HG02798 (cell line): ENCODE measurements around the gene SYCE3.
A peak's percentile ranks its signal among the peaks of the same experiment; 100 is the strongest.

ENCODE experiments used
- ATAC-seq: cut with Tn5 transposase; IDR thresholded peaks from one replicate; pipeline ENCODE4 v1.9.1; 2021; ENCODE audit warnings: mild to moderate bottlenecking; ENCODE audit not compliant: unreplicated experiment, poor library complexity

Gene SYCE3

DNA sequence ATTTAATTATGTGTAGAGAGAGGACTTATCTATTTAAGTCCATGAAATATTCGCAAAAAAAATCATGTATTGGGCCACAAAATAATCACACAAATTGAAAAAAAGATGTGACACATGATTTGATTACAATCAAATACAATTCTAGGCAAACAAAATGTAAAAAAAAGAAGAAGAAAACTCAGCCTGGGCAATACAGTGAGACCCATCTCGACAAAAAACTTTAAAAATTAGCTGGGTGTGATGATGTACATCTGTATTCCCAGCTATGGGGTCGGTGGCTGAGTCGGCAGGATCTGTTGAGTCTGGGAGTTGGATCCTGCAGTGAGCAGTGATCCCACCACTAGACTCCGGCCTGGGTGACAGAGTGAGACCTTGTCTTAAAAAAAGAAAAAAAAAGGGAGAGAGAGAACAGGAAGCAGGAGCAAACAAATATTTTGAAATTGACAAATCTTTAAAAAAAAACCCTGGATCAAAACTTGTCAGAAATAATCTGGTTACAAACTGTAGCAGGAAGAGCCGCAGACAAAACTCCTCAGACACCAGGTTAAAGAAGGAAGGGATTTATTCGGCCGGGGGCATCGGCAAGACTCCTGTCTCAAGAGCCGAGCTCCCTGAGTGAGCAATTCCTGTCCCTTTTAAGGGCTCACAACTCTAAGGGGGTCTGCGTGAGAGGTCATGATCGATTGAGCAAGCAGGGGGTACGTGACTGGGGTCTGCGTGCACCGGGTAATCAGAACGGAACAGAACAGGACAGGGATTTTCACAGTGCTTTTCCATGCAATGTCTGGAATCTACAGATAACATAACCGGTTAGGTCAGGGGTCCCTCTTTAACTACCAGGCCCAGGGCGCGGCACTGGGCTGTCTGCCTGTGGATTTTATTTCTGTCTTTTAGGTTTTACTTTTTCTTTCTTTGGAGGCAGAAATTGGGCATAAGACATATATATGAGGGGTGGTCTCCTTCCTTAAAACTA, 29.6 kb downstream of the SYCE3 start:
- ATAC-seq: no peak

DNA sequence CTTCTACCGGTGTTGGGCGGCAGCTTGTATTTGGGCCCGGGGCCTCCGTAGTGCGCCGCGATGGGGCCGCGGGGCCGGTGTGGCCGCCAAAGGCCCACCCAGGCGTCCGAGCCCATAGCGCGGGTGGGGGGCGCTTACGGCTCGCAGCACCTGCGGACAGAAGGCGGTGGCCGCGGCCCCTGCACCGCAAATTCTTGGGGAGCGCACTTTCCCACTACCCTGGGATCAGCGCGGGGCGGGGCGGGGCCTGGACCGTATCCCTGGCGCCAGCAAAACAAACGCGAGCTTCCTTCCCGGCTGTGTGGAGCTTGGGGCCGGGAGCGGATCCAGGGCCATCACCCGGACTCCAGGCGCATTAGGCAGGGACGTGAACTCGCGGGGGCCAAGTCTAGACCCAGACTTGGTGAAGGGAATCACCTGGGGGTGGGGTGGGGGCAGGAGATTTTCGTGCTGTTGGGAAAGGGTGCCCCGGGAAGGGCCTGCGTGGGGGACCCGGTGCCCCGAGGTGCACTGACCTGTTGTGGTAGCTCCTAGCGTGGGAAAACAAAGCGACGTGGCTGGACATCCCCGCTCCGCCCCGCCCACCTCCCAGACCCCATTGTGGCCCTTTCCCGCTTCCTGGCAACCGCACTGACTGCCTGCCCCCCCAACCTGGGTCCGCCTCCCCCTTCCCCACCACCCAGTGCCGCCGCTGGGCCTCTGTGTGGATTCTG, 30.6 kb downstream of the SYCE3 start:
- ATAC-seq: no peak

DNA sequence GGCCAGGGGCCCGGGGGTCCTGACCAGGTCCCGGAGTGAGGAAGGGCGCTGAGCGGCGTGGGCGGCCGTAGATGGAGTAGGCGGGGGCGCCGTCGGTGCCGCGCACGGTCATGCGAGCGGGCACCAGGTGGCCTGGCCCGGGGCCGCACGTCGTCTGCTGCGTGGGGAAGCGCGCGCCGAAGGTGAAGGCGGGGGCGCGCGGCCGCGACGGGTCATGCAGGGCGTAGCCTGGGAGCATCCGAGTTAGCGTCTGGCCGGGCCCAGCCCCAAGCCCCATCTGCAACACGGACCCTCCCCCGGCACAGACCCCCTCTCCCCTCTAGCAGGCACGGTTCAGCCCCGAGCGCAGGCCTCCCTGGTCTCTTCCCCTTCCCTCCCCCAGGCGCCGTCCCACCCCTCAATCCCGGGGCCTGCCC, 31.2 kb downstream of the SYCE3 start:
- peak; percentile 29 for ATAC-seq

DNA sequence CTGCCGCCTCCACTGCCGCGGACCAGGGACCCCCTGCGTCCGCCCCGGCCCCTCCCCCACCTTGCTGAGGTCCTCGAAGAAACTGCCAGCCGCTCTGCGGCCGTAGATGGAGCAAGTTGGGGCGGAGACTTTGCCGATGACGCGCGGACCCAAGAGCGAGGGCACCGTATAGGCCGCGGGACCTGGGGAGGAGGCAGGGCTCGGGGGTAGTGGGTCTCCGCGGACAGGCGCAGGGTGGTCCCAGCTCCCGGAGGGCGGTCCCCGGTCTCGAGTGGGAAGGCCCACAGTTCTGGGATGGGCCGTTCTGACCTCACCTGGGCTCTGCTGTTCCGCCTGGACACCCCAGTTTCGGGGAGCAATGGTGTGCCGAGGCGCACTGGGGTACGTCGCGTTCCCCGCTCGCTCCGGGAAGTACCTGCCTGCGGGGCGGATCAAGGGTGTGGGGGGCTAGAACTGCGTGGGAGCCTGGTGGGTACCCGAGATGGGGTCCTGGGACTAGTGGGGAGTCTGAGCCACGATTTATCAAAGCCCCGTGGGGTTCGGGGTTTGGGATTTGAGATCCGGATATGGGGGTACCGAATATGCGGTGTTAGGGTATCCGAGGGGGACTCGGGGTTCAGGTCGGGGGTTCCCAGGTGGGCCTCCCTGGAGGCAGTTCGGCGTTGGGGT, 31.7 kb downstream of the SYCE3 start:
- no peak for ATAC-seq

DNA sequence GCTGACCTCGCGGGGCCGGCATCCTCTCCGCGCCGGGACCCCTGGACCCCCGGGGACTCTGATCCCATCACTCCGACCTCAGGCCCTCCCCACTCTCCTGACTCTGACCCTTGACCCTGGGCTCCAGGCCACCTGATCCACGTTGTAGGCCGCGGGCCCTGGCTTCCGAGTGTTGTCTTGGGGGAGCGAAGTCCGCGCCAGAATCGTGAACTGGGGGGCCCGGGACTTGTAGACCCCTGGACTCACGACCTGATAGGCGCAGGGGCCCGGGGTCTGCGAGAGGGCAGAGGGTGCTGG, 32.2 kb downstream of the SYCE3 start:
- ATAC-seq: no peak

DNA sequence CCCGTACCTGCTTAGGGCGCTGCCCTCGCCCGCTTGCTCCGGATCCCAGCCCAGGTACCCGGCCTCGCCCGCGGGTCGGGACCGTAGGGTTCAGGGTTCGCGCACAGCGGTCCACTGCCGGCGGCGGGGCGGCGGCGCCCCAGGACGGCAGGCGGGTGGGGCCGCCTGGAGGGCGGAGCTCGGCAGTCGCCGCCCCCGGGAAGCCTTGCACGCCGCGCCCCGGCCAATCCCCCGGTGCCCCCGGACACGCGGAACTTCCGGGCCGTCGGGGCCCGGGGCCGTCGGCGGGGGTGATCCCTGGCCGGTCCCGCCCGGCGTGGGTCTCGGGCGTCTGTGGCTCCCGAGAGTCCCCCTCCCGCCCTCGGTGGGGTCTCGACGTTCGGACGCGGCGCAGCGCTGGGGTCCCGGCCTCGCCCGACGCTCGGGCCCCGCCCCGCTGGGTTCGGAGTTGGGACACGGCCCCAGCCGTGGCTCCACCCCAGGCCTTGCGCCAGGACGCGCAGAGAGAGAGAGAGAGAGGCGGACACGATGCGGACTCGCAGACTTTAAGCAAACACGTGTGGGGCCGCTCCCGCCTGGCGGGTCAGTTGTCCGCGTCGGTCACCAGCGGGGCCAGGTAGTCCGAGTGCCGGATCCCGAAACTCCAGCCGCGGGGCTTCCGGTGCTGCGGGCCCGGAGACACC, 32.7 kb downstream of the SYCE3 start, which contains the start of gene TYMP:
Gene TYMP (minus strand): TSS at position 116 of the 683 bp plus-strand sequence. CDS start 303 bp downstream, outside the sequence.
- ATAC-seq: peak; percentile 24

DNA sequence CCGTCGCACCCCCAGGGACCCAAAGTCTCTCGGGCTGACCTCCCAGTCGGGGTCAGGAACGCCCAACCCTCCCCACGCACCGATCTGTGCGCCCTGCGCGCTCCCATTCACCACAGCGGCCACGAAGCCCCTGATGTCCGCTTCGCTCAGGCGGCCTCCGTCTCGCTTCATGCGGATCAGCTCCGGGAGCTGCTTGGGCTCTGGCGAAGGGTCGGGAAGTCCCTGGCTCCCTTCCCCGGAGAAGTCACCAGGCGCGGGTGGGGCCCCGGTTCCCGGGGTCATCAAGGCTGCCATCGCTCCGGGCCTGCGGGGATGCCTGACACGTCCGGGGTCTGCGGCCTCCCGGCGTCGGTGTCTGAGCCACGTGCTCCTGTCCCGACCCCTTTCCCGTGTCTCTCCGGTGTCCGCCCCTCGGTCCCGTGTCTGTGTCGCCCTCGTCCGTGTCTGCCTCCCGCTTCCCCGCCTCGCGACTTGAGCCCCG, 33.3 kb downstream of the SYCE3 start:
- no peak for ATAC-seq

DNA sequence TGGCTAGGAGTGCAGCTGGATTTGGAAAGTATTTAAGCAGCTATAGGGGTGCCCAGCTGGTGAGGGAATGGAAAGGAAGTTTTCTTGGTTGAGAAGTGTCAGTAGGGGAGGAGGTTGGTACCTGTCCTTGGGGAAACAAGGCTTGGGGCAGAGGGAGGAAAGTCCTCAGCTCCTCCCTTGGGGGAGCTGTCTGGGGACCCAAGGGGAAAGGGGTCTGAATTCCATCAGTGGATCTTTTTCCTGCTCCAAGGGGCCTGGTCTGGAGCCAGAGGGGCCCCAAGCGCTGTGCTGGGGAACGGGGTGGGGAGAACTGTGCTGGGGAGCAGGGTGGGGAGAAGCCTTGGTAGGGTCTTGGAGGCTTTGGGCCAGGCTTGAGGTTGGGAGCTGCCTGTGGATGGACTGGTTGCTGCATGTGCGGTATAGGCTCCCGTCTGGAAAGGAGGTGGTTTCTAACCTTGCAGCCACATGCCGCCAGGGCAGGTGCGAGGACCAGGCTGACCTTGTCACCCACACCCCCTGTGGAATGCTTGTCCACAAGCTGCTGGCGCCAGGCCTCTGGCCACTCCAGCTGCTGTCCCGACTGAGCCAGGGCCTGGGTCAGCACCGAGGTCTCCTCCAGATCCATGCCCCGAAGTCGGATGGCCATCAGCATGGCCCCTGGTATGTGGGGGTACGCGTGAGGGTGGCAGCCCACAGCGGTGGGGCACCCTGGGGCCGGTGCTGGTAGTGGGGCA, 33.9 kb downstream of the SYCE3 start:
- ATAC-seq: no peak

DNA sequence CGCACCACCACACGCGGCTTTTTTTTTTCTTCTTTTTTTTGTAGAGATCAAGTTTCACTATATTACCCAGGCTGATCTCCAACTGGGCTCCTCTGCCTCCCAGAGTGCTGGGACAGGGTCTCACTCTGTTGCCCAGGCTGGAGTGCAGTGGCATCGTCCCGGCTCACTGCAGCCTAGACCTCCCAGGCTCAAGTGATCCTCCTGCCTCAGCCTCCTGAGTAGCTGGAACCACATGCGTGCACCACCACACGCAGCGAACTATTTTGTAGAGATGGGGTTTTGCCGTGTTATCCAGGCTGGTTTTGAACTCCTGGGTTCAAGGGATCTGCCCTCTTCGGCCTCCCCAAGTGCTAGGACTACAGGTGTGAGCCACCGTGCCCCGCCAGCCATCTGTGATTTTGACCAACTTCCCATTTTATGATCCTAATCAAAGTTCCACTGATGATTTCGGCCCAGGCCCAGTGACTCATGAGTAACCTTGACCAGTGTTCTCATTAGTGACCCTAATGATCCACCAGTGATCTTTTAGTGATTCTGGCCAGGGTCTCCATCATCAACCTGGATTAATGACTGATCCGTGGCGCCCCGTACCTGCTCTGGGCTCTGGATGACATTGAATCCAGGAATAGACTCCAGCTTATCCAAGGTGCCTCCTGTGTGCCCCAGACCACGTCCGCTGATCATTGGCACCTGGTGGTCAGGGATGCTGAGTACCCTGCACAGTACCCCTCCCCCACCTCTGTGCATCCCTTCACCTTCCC, 34.6 kb downstream of the SYCE3 start:
- ATAC-seq: no peak

DNA sequence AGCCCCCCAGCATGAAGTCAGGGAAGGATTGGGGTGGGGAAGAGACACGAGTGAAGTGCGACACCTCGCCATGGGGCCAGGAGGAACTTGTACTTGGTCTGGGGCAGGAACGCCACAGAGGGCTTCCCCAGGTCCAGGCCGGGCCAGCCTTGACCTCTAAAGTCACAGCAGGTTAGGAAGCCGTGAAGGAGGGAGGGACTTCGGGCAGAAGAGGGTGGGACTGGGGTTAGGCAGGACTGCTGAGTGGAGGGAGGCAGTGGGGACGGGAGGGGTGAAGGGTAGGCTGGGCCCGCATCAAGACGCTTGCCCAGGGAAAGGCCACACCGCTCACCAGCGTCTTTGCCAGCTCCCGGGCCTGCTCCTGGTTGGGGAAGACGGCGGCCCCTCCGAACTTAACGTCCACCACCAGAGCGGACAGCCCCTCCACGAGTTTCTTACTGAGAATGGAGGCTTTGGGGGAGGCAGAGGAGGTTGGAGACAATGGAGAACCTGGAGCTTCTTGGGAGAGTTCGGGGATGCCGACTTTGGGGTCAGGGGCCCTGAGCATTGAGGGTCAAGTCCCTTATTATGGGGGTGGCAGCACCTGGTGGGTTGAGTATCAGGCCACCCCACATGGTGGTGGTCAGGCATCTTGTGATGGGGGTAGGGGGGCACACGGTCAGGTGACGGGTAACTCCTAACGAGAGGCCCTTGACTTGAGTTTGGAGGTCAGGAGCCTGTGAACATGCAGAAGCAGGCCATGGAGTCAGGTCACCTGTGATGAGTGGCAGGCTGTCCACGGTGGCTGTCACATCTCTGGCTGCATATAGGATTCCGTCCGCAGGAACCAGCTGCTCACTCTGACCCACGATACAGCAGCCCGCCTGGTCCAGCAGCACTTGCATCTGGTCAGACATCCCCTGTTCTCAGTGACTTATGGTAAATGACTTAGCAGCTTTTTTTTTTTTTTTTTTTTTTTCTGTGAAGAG, 35.6 kb downstream of the SYCE3 start:
- no peak for ATAC-seq

DNA sequence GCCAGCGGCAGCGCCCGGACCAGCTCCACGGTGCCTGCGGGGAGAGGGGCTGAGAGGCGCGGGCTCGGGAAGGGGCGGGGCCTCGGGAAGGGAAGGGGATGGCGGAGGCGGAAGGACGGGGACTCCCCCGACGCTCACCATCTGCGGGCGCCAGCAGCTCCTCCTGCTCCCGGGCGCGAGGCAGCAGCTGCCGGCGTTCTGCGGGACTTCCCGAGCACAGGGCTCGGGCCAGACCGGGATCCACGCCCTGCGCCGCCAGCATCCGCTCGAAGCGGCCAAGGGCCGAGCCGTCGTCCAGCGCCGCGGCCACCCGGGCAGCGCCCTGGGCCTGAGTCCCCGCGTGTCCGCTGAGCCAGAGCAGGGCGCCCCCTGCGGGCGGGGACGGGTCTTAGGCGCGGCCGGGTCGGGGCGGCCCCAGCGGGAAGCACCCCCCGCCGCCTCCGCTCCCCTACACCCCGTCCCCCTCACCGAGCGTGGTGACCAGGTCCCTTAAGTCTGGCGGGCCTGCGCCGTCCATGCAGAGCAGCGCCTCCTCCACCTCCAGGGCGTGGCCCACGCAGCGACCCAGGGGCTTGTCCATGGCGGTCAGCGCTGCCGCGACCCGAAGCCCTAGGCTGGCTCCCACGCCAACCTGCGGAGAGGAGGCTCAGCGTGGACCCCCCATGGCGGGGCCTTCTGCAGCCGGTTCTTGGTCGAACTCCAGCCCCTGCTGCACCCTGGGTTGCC, 36.4 kb downstream of the SYCE3 start:
- peak; percentile 34 for ATAC-seq

DNA sequence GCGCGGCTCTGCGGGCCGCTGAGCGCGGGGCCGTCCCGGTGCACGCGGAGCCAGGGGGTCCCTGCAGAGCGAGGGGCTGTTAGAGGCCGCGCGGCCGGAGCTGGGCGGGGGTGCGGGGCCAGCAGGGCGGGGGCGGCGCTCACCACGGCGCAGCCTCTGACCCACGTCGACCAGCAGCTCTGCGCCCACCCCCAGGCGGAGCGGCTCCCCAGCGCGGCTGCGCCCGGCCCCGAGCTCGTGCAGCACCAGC, 36.9 kb downstream of the SYCE3 start:
- no peak for ATAC-seq

DNA sequence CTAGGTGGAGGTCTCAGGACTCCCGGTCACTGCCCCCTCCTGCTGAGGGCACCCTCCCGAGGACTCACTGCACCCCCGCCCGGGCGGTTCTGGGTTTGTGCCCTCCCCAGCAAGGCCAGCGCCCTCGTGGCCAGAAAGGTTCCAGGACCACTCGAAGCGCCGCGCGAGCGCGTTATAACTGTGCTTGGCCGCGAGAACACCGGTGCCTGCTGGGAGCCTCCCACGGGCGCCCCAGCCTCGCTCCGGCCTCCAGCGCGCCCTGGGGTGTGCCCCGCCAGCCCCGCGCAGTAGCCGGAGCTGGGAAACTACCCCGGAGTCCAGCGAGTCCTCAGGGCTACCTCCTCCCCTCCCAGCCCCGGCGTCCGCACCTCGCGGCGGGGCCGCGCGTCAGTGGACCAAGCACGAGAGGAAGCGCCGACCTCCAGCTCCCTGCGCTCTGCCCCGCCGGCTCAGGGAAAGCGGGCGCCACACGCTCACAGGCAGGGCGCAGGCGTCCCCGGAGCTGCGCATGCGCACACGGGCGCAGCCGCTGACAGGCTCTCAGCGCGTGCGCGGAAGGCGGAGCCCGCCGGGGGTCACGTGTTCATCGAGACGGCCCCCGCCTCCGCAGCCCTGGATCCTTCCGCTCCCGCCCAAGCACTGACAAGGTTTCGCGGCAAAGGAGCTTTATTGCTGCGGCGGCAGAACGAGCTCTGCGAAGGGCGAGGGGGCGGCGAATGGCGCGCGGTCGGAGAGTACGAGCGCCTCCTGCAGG, 37.4 kb downstream of the SYCE3 start, which contains the start of gene SCO2:
Gene SCO2 (minus strand): TSS at position 495 of the 754 bp plus-strand sequence. CDS start 1,187 bp downstream, outside the sequence.
- peak; percentile 50 for ATAC-seq

DNA sequence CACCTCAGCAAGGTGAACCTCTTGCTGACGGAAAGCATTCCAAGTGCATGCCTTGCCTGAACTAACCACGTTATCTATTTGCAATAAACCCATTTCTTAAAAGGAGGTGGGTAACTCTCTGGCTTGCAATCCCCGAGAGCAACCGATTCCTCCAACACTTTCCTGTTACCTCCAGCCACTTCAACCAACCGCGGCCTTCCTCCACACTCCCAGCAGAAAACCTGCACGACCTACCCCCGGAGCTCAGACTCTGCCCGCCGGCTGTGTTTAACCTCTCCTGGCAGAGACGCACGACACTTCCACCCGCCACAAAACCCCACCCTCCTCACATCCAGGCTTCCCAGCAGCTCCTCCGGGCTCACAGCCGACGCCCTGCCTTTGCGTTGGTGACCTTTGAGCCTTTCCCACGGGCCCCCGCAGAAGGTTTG, 38.0 kb downstream of the SYCE3 start:
- ATAC-seq: no peak

DNA sequence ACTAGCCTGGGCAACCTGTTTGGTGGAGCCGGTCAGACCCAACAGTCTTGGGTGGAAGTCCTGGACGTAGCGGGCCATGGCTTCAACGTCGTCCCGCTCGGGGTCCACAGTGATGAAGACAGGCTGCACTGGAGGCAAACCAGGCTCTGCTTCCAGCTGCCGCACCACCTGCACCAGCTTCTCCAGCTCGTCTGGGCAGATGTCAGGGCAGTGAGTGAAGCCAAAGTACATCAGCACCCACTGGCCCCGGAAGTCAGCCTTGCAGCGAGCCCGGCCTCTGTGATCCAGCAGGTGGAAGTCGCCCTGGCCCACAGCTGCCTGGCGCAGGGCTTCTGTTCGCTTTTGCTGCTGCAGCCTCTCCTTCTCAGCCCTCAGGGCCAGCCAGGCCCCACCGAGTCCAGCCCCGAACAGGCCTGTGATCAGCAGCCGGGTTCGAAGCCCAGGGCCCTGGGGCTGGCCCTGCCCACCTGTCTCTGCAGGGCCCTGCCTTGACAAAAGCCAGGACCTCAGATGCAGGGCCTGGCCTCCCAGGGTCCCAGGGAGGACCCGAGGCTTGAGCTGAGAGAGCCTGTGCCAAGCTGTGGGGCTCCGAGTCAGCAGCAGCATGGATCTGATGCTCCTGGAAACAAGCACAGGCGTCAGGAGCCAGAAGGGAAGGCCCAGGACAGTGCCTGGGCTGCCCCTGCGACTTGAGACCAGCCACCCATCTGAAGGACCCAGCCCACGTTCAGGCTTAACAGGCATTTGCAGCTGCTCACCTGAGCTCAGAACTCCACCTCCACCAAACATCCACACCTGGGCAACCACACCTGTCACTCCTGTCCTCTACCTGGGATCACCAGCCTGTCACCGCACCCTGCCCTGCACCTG, 38.7 kb downstream of the SYCE3 start:
- no peak for ATAC-seq

DNA sequence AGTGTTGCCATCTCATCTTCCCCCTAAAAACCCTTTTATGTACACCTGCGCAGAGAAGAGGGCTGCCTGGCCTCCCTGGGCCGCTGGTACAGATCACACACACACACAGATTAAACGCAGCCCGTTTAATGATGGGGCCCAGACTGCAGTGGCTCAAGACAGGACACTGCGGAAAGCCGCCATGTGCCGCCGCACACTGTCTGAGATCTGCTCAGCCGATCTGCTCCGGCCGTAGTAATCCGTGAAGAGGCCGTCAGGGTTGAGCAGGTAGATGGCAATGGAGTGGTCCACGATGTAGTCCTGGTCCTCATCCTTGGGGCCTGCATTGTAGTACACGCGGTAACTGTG, 39.3 kb downstream of the SYCE3 start:
- no peak for ATAC-seq
